ENCODE measurements around the gene CEP126.
A peak's percentile ranks its signal among the peaks of the same experiment; 100 is the strongest.

CEP126 gene, protein sequence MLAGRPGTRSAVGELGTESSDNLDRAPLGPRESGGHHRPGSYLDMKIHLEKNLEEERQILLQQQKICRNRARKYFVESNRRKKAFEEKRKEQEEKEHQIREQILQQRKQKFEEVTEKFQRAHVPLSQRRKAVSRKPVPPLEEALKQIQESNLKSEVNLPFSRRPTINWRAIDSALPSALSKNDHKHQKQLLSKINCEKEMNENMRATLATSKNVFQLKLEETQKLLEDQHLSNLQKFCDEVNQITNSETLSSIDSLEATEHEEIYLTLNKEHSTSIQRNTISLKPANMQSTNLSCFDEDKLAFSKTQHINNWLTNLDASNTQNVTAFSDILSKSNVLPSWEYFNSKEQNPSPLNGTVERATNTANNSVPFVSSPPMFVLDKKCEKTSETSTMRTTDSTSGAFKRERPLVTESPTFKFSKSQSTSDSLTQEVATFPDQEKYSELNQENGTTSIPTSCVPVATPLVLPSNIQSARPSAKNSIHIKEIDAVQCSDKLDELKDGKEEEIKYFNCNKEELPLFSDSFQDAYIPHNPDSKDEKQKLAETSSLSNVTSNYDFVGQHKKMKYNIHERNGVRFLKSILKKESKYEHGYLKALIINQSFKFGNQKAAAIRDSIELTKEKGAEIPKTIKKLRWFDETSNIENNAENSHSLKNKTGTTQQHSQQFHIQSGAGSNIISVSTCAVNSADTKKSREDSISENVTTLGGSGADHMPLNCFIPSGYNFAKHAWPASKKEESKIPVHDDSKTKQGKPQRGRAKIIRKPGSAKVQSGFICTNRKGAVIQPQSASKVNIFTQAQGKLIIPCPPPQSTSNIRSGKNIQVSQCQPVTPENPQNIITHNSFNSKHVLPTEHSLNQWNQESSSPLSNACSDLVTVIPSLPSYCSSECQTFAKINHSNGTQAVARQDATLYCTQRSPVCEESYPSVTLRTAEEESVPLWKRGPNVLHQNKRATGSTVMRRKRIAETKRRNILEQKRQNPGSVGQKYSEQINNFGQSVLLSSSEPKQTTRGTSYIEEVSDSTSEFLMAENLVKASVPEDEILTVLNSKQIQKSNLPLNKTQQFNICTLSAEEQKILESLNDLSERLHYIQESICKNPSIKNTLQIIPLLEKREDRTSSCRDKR

DNA sequence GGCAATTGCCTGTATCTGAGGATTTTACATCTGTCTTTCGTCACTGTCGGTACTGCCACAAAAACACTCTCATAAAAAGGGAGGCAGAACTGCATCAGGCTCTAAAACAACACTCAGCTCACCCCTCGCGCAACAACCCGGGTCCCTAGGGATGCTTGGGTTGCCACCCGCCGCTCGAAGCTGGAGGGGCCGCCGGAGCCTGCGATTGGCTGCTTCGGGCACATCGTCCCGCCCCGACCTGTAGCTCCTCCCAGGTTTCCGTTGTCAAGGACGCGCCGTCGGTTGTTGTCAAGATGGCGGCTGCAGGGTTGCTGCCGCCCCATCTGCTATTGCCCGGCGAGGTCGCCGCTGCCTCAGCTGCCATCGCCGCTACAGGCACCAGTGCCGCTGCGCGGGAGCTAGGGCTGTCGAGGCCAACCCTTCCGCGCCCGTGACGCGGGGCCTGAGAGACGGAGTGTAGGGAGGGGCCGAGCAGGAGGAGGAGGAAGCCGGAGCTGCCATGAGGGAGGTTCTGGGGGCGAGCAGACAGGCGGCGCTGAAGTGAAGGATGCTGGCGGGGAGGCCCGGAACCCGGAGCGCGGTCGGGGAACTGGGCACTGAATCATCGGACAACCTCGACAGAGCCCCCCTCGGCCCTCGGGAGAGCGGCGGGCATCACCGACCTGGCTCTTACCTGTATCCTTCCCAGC lies at the start of gene CEP126:
TSS of gene CEP126 (plus strand) at position 273 of the 689 bp plus-strand sequence. CDS start at position 548, 275 bp downstream.
- peak; percentile 25 for FAIRE-seq

DNA sequence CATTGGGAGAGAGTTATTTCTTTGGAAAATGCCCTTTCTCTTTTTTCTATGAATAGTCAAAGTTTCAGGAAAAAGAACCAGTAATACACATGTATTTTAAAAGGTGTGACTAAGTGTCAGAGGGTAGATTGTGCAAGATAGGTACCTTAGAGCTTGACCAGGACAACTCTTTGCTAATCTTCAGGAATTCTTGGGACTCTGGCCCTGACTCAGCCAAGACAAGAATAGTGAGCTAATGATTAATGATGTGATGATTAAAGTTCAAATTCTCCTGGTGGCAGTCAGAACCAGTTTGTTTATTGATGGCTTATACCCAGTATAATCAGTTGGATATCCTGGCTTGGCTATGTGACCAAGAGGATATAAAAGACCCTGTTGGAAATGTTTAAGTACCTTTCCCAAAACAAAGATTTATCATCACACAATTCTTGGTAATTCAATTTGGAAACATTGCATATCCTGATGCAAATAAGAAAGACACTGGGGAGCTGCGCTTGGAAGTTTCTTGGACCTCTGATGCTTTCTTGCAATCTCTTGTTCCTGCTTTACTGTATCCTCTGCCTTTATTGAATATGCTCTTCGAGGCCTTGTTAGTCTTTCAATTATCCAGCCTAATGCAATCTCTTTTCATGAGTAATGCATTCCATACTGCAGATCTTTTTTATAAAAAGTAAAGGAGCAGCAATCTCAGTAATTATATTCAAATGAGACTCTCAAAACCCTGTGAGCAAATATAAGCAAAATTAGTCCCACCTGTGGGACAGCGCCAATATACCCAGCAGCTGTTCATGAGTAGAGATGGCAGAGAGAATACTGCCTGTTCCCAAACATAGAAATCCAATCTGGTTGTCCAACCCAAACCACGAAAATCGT lies 48.0 kb upstream of the CEP126 start:
- FAIRE-seq: no peak

DNA sequence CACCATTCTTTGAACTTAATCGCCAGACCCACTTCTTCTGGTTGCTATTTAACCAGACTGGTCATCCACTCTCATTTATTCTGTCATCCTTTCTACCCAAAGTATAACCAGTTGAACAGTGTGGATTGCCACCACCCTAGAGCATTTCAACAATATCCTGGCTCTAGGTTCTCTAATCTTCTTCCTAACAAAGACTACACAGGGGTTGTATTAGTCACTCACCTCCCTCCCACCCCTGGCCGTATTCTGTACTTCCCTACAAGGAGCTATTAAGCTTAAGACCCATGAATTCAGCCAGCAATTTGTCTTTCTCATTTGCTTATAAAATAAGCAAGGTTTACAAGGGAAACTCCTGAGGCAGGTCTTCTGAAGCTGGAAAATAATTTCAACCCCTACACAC lies 46.9 kb upstream of the CEP126 start:
- no peak for FAIRE-seq

DNA sequence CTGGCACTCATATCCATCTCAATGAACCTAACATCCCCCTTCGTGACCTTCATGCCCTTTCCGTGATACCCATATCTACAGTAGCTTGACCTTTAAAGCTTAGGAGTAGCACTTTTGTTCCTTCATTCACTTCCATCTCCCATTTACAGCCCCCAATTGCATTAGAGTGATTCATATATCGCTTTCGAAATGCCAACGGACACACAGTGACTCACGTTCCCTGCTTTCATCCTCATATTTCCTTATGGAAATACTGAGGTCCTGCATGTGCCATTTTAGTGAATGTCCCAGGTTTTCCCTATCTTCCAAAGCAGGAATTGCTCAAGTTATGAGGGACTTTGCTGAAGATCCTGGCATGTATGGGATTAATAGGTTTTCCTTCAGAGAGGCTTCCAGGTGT lies 44.3 kb upstream of the CEP126 start:
- no peak for FAIRE-seq

DNA sequence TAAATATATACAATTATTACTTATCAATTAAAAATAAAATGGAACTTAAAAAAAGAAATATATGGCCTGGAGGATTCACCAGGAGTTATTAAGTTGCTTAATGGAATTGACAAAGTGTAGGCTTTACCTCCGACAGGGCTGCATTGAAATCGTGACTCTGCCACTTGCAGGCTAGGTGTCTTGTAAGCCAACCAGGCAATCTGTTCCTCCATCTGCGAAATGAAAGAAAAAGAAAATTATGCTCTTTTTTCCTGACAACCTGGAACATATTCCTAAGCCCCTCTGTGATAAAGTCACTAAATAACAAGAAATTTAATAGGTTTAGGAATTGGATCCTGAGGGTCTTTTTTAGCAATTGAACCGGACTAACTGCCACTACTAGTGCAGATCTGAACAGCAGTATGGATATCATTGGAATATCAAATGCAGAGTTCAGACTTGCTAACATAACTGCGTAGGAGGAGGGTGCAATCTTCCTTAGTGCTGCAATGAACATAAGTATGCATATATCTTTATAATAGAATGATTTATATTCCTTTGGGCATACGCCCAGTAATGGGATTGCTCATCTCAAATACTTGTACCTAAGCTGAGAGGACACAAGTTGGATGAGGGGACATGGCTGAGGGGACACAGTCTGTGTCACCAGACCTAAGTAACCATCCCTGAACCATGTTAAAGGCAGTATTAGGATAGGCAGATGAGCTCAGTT lies 42.5 kb upstream of the CEP126 start:
- FAIRE-seq: no peak

DNA sequence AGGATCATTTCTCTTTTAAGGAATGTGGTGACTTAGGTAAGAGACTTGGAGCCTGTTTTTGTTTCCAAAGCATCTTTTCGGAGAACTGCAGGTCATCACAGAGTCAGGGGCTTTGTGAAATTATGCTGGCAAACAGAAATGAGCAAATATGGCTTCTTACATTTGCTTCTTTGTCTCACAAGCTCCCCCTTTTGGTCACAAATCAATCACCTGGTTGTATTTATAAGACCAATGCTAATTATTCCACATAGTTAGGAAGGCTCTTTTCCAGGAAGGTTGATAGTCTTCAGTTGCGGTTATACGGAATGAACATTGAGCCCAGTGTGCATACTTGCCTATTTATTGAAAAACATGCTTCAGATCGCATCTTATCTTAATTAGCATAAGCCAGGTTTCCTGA lies 34.6 kb upstream of the CEP126 start:
- no peak for FAIRE-seq

DNA sequence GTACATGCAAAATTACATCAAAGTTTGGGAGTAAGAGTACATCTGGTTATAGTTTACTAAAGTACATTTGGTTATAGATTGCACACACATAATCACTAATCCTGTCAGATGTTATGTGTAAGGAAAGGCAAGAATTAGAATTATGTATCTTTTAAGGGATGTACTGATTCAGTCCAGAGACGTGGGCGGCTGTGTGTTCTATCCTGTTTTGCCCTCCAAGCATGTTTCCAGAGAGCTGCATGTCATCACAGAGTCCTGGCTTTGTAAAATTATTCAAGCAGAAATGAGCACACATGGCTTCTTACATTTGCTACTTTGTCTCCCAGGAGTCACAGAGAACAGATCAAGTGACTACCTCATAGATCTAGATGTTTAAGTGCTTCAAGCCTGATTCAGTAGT lies 33.2 kb upstream of the CEP126 start:
- no peak for FAIRE-seq

DNA sequence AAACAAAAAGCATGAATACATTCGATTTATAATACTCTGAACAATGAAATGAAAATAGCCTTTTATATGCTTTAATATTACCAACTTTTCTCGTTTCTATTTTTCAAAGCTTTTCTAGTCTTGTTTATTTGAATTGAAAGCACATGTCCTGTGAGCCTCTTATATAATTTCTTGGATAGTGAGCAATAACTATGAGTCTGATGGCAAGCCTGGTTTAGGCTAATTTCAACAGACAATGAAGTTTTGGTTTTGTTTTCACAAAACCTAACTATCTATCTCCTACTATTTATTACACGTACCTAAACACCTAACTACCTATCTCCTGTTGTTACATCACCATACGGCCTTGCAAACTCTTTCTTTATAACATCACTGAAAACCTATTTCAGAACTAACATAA lies 29.2 kb upstream of the CEP126 start:
- FAIRE-seq: no peak

DNA sequence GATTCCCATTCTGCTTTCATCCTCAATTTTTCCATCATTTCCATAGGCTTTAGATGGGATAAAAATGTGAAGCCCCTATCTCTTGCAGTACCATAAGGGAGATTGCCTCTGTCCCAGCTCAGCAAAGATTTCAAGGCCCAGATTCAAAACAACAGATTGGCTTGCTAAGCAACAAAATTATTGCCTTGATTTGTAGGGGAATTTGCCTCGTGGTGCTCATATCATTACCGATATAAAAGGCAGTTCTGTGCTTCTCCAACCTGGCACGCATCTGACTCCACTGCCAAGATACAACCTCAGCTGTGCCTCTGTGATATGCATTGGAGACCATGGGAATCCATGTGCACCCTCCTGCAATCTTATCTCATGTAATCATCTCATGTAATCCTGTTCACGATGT lies 25.0 kb upstream of the CEP126 start:
- FAIRE-seq: no peak

DNA sequence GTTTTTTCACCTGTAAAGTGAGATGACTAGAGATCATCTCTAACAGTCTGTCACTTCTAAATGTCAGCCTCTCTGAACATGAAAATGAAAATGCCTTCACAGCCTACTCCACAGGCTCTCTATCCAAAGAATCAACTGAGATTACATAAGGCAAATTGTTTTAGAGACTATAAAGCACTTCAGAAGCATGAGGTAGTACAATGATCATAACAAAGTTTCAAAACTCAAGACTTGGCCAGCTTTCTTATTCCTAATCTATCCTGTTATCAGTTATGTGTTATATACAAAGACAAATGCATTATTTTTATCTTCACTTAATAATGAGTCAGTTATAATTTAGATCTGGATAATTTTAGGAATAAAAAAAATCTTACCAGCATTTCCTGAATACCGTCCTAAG lies 20.3 kb upstream of the CEP126 start:
- FAIRE-seq: no peak

DNA sequence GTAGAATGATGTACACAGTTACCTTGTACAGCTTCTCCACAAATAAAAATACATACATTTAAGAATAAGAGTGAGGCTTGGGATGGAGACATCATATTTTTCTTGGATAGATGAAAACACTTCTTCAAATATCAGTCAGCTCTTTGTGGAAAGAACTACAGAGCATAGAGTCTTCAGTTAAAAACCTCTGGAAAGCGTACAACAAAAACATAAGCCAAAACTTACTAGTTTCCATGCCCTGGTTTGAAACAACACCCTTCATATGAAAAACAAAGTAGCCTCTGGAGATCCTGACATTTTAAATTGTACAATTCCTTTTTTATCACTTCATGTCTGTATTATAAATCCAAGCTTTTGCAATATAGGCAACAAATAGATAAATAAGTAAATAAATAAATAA lies 7.0 kb upstream of the CEP126 start:
- FAIRE-seq: no peak

DNA sequence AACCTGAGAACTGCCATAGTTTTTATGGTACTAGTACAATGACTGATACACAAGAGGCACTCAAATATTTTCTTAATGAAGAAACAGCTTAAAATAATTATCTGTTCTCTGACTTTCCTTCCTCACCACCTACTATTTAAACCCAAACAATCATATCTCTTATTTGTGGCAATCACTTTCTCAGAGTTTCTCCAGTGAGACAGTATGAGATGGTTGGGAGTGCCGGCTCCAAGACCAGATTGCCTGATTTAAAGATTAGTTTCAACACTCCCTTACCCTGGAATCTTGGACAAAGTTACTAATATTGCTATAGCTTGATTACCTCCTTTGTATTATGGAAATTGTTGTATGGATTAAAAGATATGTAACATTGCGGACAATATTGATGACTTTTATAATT lies 5.7 kb upstream of the CEP126 start:
- FAIRE-seq: no peak

DNA sequence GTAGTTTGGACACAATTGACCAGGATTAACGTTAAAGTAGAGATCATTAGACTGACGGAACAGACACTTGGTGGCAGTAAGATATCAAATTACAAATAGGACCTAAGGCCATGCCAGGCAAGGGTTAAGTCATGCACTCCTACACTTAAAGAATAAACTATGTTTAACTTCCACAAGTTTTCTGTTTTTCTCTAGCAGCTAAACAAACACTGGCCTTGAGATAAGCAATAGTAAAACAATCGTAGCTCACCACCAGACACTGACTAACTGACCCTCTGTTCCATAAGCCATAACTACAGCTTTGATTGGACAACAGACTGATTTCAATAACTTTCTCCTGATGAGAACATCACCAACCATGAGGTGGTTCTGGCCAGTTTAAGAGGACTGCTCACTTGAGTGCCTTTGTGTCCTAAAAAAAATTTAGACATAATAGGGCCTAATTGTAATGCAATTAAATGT lies 2.0 kb upstream of the CEP126 start:
- FAIRE-seq: no peak

DNA sequence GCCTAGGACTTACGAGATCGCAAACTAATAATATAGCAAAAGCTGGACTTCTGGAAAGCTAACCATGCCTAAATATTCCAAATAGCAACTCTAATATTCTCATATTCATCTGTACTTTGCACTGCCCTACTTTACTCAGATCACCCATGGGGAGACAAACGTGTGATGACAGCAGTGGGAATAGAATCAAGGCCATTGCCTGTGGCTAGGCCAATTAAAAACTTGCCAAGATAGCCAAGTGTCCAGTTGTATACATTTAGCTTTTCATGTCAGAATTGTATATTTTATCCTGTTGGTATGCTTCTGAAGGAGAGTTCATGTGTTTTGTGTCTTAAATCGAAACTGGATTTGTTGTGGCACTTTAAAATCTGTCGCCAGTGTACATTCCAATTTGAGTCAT lies 1.2 kb upstream of the CEP126 start:
- FAIRE-seq: no peak

DNA sequence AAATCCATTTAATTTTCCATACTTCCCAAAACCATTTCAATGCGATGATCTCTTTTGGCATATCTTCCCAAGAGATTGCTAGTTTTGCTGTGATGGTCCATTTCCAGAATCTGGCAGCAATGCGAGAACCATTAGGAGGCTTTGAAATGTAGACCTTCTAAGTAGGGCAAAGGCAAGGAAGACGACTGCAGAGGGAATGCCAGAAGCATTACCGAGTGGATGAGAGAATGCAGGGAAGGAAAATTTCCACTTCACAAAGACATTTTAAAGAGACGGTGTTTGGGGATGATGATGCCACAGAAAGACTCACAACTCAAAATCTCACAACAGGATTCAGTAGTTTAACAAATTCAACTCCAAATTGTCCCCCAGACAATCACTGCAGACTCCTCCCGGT lies 471 bp upstream of the CEP126 start:
- no peak for FAIRE-seq

DNA sequence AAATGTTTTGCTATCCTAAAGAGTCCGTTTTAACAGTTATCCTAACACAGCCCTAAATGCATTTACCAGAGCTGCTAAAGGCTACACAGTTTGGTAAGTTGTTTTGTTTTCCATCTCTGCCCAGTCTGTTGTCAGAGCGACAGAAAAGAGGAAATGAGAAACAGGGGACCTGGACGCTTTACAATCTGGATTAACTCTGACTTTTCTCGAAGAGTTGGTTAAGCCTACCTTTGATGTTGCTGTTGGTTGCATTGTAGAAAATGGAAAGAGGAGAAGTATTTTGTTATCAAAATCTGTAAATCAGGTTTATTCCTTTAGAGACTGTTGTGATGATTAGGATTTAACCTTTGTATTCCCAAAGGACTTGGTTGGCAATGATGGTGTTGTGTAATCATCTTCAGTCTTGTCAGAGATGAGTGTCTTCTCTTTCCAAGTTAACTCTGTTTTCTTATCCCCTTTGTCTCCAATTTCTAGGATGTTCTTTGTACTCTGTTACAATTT lies 1.0 kb downstream of the CEP126 start:
- no peak for FAIRE-seq

DNA sequence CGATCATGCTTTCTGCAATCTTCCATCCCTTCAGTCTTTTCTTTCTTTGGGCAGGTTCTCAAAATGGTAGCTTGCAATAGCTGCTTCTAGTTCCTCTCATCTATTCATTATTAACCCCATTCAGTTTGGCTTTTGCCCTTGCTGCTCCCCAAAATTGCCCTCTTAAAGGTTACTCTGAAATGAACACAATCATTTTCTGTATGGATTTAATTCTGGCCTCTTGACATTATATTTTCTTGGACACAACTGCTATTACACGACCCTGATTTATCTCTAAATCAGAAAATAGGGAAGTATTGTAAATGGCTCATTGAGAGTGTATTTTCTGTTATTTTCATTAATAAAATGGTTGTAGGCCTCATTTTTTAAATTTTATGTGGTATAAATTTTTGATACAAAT lies 1.6 kb downstream of the CEP126 start, which contains the start of gene ANGPTL5:
TSS of gene ANGPTL5 (minus strand) at position 101 of the 400 bp plus-strand sequence. CDS start 8,613 bp downstream, outside the sequence.
- no peak for FAIRE-seq

DNA sequence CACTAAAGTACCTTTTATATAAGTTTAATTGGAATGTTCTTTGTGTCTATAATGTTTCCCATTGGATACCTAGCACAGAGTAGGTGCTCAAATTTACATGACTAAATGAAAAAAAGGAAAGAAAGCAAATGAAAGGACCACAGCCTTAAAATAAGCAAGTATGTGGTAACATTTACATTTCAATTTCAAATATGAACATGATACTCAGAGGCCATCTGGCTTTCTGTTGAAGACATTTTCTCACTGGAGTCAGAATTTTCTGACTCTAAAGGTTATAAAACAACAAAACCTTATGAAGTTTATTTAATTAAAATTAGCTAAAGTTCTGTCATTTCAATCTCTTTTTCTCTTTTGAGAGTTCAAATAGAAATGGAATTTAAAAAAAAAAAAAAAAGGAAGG lies 2.4 kb downstream of the CEP126 start:
- no peak for FAIRE-seq

DNA sequence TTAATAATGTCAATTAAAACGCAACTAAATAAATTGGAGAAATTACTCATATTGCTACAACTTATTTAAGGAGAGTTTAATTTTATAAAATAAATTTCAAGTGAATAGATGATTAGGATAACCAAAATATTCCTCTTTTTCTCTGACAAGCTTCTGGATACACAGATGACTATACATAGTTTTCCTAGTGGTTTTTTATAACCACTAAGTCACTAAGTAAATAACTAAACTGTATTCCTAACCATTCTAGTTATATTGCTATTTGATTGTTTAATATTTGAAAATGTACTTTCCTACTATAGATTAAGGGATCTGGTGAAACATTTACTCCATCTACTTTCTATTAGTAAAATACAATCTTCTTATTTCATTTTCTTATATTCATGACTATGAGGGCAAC lies 6.2 kb downstream of the CEP126 start:
- FAIRE-seq: peak; percentile 23

DNA sequence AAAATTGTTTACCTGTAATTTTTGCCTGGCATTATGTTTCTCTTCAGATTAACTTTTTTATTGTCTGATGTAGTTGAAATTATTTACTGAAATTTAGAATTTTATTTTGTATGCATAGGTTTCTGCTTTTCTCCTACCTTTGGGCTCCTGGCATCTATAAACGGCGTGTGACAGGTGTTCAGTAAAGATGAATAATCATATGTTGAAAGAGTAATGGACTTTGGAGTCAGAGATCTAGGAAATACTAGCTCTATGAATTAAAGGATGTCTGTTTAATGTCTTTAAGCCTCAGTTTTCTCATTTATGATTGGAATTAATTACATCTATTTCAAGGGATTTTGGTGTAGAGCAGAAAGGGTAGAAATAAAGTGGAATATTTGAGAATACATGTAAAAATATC lies 8.7 kb downstream of the CEP126 start:
- FAIRE-seq: no peak
